CD4-positive, alpha-beta memory T cell (primary cell): ENCODE data around the gene CFAP58. TPM values are rescaled to one million over a fixed set of nuclear protein-coding genes. Genes with fewer than 3 reads are reported as not detected.
A peak's percentile ranks its signal among the peaks of the same experiment; 100 is the strongest.

Experiments
- CTCF ChIA-PET: fragments of 350-600 bp; sonication (Branson Sonifier 250); formaldehyde crosslinking; loops from one replicate; lab custom pipeline; 2021; ENCODE audit warnings: inconsistent platforms; ENCODE audit not compliant: partially characterized antibody; lab: Charles Lee
- POLR2A ChIA-PET: fragments of 350-600 bp; sonication (Branson Sonifier 250); formaldehyde crosslinking; loops from one replicate; lab custom pipeline; 2021; ENCODE audit not compliant: partially characterized antibody; lab: Charles Lee
- DNase-seq, 5 donors: peaks; one replicate each; pipeline versions ENCODE4 v3.0.0 to v3.0.0-alpha.2; 2020 to 2022; ENCODE audit warnings: mixed read lengths in 1 of 5
- H3K27ac ChIP-seq: one replicate; pipeline ENCODE4 v1.7.0; 2013; ENCODE audit warnings: low read depth, low read length
- H3K27me3 ChIP-seq: 2 replicates; pipeline ENCODE4 v1.7.0; 2013; ENCODE audit warnings: mild to moderate bottlenecking, low read length, moderate library complexity; ENCODE audit not compliant: insufficient read depth
- H3K36me3 ChIP-seq: 2 replicates; pipeline ENCODE4 v1.7.0; 2013; ENCODE audit warnings: mild to moderate bottlenecking, low read length, moderate library complexity; ENCODE audit not compliant: insufficient read depth
- H3K4me1 ChIP-seq: 2 replicates; pipeline ENCODE4 v1.7.0; 2013; ENCODE audit warnings: mild to moderate bottlenecking, low read length, moderate library complexity; ENCODE audit not compliant: insufficient read depth
- H3K4me3 ChIP-seq, 2 donors: one replicate each; pipeline ENCODE4 v1.7.0; 2013; ENCODE audit warnings: low read length in 2 of 2, mild to moderate bottlenecking in 1 of 2
- H3K9me3 ChIP-seq, 2 donors: one replicate each; pipeline ENCODE4 v1.7.0; 2013; ENCODE audit warnings: low read length in 2 of 2, control low read depth in 1 of 2; ENCODE audit not compliant: control insufficient read depth in 1 of 2
- H3K27ac Mint-ChIP-seq, 7 donors: one replicate each; pipeline ENCODE4 v1.8.0; 2020 to 2021; ENCODE audit warnings: mixed read lengths in 7 of 7, mild to moderate bottlenecking in 6 of 7, inconsistent platforms in 3 of 7, moderate library complexity in 3 of 7
- H3K27me3 Mint-ChIP-seq, 2 donors: one replicate each; pipeline ENCODE4 v1.8.0; 2020 to 2021; ENCODE audit warnings: mixed read lengths in 2 of 2
- H3K36me3 Mint-ChIP-seq, 2 donors: one replicate each; pipeline ENCODE4 v1.8.0; 2020 to 2021; ENCODE audit warnings: mixed read lengths in 2 of 2, inconsistent platforms in 1 of 2, mild to moderate bottlenecking in 1 of 2
- H3K4me1 Mint-ChIP-seq, 4 donors: one replicate each; pipeline ENCODE4 v1.8.0; 2020 to 2021; ENCODE audit warnings: mixed read lengths in 4 of 4, mild to moderate bottlenecking in 1 of 4
- H3K4me3 Mint-ChIP-seq, 8 donors: one replicate each; pipeline ENCODE4 v1.8.0; 2020 to 2021; ENCODE audit warnings: mixed read lengths in 8 of 8, mild to moderate bottlenecking in 7 of 8, moderate library complexity in 6 of 8, inconsistent platforms in 3 of 8
- H3K9me3 Mint-ChIP-seq, 8 donors: one replicate each; pipeline ENCODE4 v1.8.0; 2020 to 2021; ENCODE audit warnings: mixed read lengths in 8 of 8, mild to moderate bottlenecking in 5 of 8, inconsistent platforms in 3 of 8, moderate library complexity in 1 of 8
- intact Hi-C: fragments of 100-400 bp; cut with micrococcal nuclease; formaldehyde crosslinking; loops from one replicate; pipeline ENCODE4 v1.15.1; 2023
- polyA plus RNA-seq, 2 donors: library from polyadenylated mRNA; unstranded; fragments of 300-500 nt; fragmentation: Illumina TruSeq; gene quantifications; one replicate each; pipeline ENCODE4 v1.2.3, GENCODE V29; 2021
- total RNA-seq, 2 experiments: library from RNA; stranded (reverse); gene quantifications; one replicate each; pipeline ENCODE4 v1.2.3, GENCODE V29; 2021

Gene CFAP58
- total and polyA plus RNA-seq, 4 experiments from 2014 or later, result not detected

- peak in 2 of 5 donors; percentile 38 to 61 for DNase-seq
- H3K9me3 ChIP-seq, result no peaks in the 10 kb centered on the region
- Mint-ChIP-seq H3K4me1 (peaks cover 63 to 100% (median 87%) of the 10 kb centered on the region in 4 donors), H3K9me3 (peaks cover 0 to 3% (median 0%) of the 10 kb centered on the region in 8 donors), H3K4me3 (peak overlapping the region; percentile 72 to 86 (median 81)), H3K36me3 (peaks cover 0 to 15% of the 10 kb centered on the region in 2 donors), H3K27me3 (no peaks in the 10 kb centered on the region), H3K27ac (peak overlapping the region; percentile 94 to 98 (median 95))
- ChIA-PET POLR2A (interaction anchor here (1.0 to 11.4 kb wide), 9 partner anchors 7 to 201 kb away, joined by 3 to 179 read pairs (median 5); partner anchors contain the start of genes CFAP58, GSTO2, ITPRIP and SFR1), CTCF (interaction anchor here (0.9 to 5.6 kb wide), 12 partner anchors 10 to 48 kb away, joined by 3 to 62 read pairs (median 7); partner anchors contain the start of genes CFAP58 and ITPRIP)
- no peaks in the 10 kb centered on the region for H3K27me3 ChIP-seq
- H3K36me3 ChIP-seq, result no peaks in the 10 kb centered on the region
- intact Hi-C loops, result loop anchor here (1.0 to 10.0 kb wide), 4 partner anchors 16 to 408 kb away; partner anchors contain the start of genes ITPRIP and STN1
- peaks cover 84% of the 10 kb centered on the region for H3K4me1 ChIP-seq
- H3K4me3 ChIP-seq, result peak overlapping the region; percentile 31 to 42
- peak overlapping the region; percentile 31 for H3K27ac ChIP-seq
Observed at GRCh38 chr10:104322416-104322782, 31.2 kb upstream of the CFAP58 start.

- no peaks in the 10 kb centered on the region for H3K27me3 ChIP-seq
- no peaks in the 10 kb centered on the region for H3K36me3 ChIP-seq
- H3K9me3 ChIP-seq, result no peaks in the 10 kb centered on the region
- H3K4me3 Mint-ChIP-seq, result peak overlapping the region; percentile 72 to 86 (median 81)
- no peaks in the 10 kb centered on the region for H3K27me3 Mint-ChIP-seq
- POLR2A ChIA-PET, result interaction anchor here (0.8 to 11.4 kb wide), 5 partner anchors 14 to 201 kb away, joined by 3 to 179 read pairs (median 4); partner anchors contain the start of genes GSTO1, GSTO2, ITPRIP and SFR1
- no peak for DNase-seq
- H3K36me3 Mint-ChIP-seq, result peaks cover 0 to 13% of the 10 kb centered on the region in 2 donors
- CTCF ChIA-PET, result interaction anchor here (1.0 to 5.6 kb wide), 9 partner anchors 12 to 32 kb away, joined by 3 to 62 read pairs (median 14); partner anchors contain the start of genes CFAP58 and ITPRIP
- H3K4me1 ChIP-seq, result peaks cover 91% of the 10 kb centered on the region
- intact Hi-C loops, result loop anchor here (2.0 to 10.0 kb wide), 2 partner anchors 16 to 408 kb away; partner anchors contain the start of genes ITPRIP and STN1
- H3K27ac Mint-ChIP-seq, result peak overlapping the region; percentile 94 to 98 (median 95)
- peaks cover 67 to 100% (median 88%) of the 10 kb centered on the region in 4 donors for H3K4me1 Mint-ChIP-seq
- H3K9me3 Mint-ChIP-seq, result peaks cover 0 to 3% (median 0%) of the 10 kb centered on the region in 8 donors
- peak overlapping the region; percentile 31 to 42 for H3K4me3 ChIP-seq
- H3K27ac ChIP-seq, result peak overlapping the region; percentile 31
Observed at GRCh38 chr10:104323085-104323484, 30.5 kb upstream of the CFAP58 start.

- H3K9me3 ChIP-seq, result no peaks in the 10 kb centered on the region
Observed at GRCh38 chr10:104323760-104324201, 29.9 kb upstream of the CFAP58 start.

GRCh38 chr10:104324221-104324686, 29.4 kb upstream of the CFAP58 start:
- Histone ChIP-seq H3K4me1 (peaks cover 100% of the 10 kb centered on the region), H3K27ac (peak overlapping the region; percentile 31), H3K27me3 (no peaks in the 10 kb centered on the region), H3K36me3 (no peaks in the 10 kb centered on the region), H3K9me3 (no peaks in the 10 kb centered on the region), H3K4me3 (no peak overlapping the region)
- POLR2A ChIA-PET, result interaction anchor here (0.8 to 11.4 kb wide), 3 partner anchors 13 to 69 kb away, joined by 3 to 179 read pairs (median 72); partner anchors contain the start of genes GSTO1 and ITPRIP
- CTCF ChIA-PET, result interaction anchor here (1.0 to 5.6 kb wide), 5 partner anchors 19 to 50 kb away, joined by 4 to 62 read pairs (median 8); no protein-coding TSS in a partner anchor
- peaks cover 0 to 15% of the 10 kb centered on the region in 2 donors for H3K36me3 Mint-ChIP-seq
- peak overlapping the region; percentile 78 to 98 (median 94) for H3K27ac Mint-ChIP-seq
- intact Hi-C loops, result loop anchor here (10.0 kb wide), 1 partner anchor 409 kb away; the partner anchor contains the start of gene STN1
- H3K4me3 Mint-ChIP-seq, result peak overlapping the region; percentile 45 to 86 (median 71)
- H3K27me3 Mint-ChIP-seq, result no peaks in the 10 kb centered on the region
- DNase-seq, result no peak
- peaks cover 73 to 100% (median 93%) of the 10 kb centered on the region in 4 donors for H3K4me1 Mint-ChIP-seq
- peaks cover 0 to 8% (median 0%) of the 10 kb centered on the region in 8 donors for H3K9me3 Mint-ChIP-seq

More at GRCh38 chr10:104323760-104324201, 29.9 kb upstream of the CFAP58 start:
- Mint-ChIP-seq H3K27me3 (no peaks in the 10 kb centered on the region), H3K36me3 (peaks cover 0 to 11% of the 10 kb centered on the region in 2 donors), H3K9me3 (peaks cover 0 to 4% (median 0%) of the 10 kb centered on the region in 8 donors), H3K4me1 (peaks cover 70 to 100% (median 92%) of the 10 kb centered on the region in 4 donors), H3K4me3 (peak overlapping the region in 7 of 8 donors; percentile 59 to 86 (median 74)), H3K27ac (peak overlapping the region; percentile 78 to 98 (median 95))
- CTCF ChIA-PET, result interaction anchor here (1.0 to 5.6 kb wide), 4 partner anchors 18 to 32 kb away, joined by 5 to 62 read pairs (median 12); no protein-coding TSS in a partner anchor
- Histone ChIP-seq H3K36me3 (no peaks in the 10 kb centered on the region), H3K27me3 (no peaks in the 10 kb centered on the region), H3K4me1 (peaks cover 98% of the 10 kb centered on the region), H3K27ac (peak overlapping the region; percentile 31), H3K4me3 (no peak overlapping the region)
- intact Hi-C loops, result loop anchor here (2.0 to 10.0 kb wide), 2 partner anchors 15 to 409 kb away; partner anchors contain the start of genes ITPRIP and STN1
- POLR2A ChIA-PET, result interaction anchor here (0.8 to 11.4 kb wide), 3 partner anchors 14 to 69 kb away, joined by 3 to 179 read pairs (median 72); partner anchors contain the start of genes GSTO1 and ITPRIP
- no peak for DNase-seq

GRCh38 chr10:104324931-104325330, 28.7 kb upstream of the CFAP58 start:
- CTCF ChIA-PET, result interaction anchor here (1.0 to 5.6 kb wide), 4 partner anchors 19 to 50 kb away, joined by 4 to 62 read pairs (median 6); no protein-coding TSS in a partner anchor
- peak overlapping the region in 7 of 8 donors; percentile 49 to 86 (median 74) for H3K4me3 Mint-ChIP-seq
- no peak overlapping the region for H3K27ac ChIP-seq

GRCh38 chr10:104325436-104326435, 27.9 kb upstream of the CFAP58 start:
- H3K36me3 ChIP-seq, result no peaks in the 10 kb centered on the region
- Mint-ChIP-seq H3K4me1 (peaks cover 76 to 100% (median 94%) of the 10 kb centered on the region in 4 donors), H3K4me3 (peak overlapping the region; percentile 20 to 90 (median 75)), H3K36me3 (peaks cover 0 to 16% of the 10 kb centered on the region in 2 donors), H3K27ac (peak overlapping the region; percentile 73 to 98 (median 91)), H3K27me3 (no peaks in the 10 kb centered on the region), H3K9me3 (peaks cover 0 to 8% (median 0%) of the 10 kb centered on the region in 8 donors)
- intact Hi-C loops, result loop anchor here (10.0 kb wide), 1 partner anchor 411 kb away; the partner anchor contains the start of gene STN1
- H3K4me1 ChIP-seq, result peaks cover 100% of the 10 kb centered on the region
- H3K27me3 ChIP-seq, result no peaks in the 10 kb centered on the region
- no peaks in the 10 kb centered on the region for H3K9me3 ChIP-seq
- DNase-seq, result no peak
- no peak overlapping the region for H3K27ac ChIP-seq
- POLR2A ChIA-PET, result interaction anchor here (6.0 to 11.4 kb wide), 2 partner anchors 12 to 16 kb away, joined by 72 to 179 read pairs; partner anchors contain the start of gene ITPRIP
- H3K4me3 ChIP-seq, result peak overlapping the region in 1 of 2 donors; percentile 28
- CTCF ChIA-PET, result interaction anchor here (1.0 to 5.4 kb wide), 4 partner anchors 20 to 51 kb away, joined by 3 to 38 read pairs (median 6); partner anchors contain the start of gene CFAP58

More at GRCh38 chr10:104324931-104325330, 28.7 kb upstream of the CFAP58 start:
- Histone ChIP-seq H3K36me3 (no peaks in the 10 kb centered on the region), H3K27me3 (no peaks in the 10 kb centered on the region), H3K4me3 (no peak overlapping the region), H3K4me1 (peaks cover 100% of the 10 kb centered on the region), H3K9me3 (no peaks in the 10 kb centered on the region)
- no peak for DNase-seq
- intact Hi-C loops, result loop anchor here (10.0 kb wide), 1 partner anchor 410 kb away; the partner anchor contains the start of gene STN1
- H3K27me3 Mint-ChIP-seq, result no peaks in the 10 kb centered on the region
- peaks cover 75 to 100% (median 94%) of the 10 kb centered on the region in 4 donors for H3K4me1 Mint-ChIP-seq
- POLR2A ChIA-PET, result interaction anchor here (6.0 to 11.4 kb wide), 2 partner anchors 13 to 15 kb away, joined by 72 to 179 read pairs; partner anchors contain the start of gene ITPRIP
- peaks cover 0 to 17% of the 10 kb centered on the region in 2 donors for H3K36me3 Mint-ChIP-seq
- peak overlapping the region; percentile 78 to 98 (median 94) for H3K27ac Mint-ChIP-seq
- peaks cover 0 to 8% (median 0%) of the 10 kb centered on the region in 8 donors for H3K9me3 Mint-ChIP-seq
